Esophagus muscularis mucosa (tissue), 4 donors: ENCODE measurements around the gene IFNA2.

ENCODE experiments used
- EP300 ChIP-seq: sonication (generic); formaldehyde crosslinking; IDR thresholded peaks from one replicate; pipeline ENCODE4 v1.6.1; 2017; ENCODE audit warnings: antibody characterized with exemption
- POLR2A ChIP-seq: fragments of 450-650 bp; IDR thresholded peaks from one replicate; pipeline ENCODE4 v1.6.1; 2017; ENCODE audit warnings: antibody characterized with exemption, moderate library complexity, mild to moderate bottlenecking, low read depth
- TF ChIP-seq, protein P1 (sequence below), 3 experiments: fragments of 200-600 bp in 2 of 3; fragments of 450-650 bp in 1 of 3; sonication (generic) in 2 of 3; IDR thresholded peaks; one replicate each; pipeline ENCODE4 v1.5.1; 2017 to 2019; ENCODE audit warnings: antibody characterized with exemption in 3 of 3, mild to moderate bottlenecking in 2 of 3, moderate library complexity in 1 of 3

DNA sequence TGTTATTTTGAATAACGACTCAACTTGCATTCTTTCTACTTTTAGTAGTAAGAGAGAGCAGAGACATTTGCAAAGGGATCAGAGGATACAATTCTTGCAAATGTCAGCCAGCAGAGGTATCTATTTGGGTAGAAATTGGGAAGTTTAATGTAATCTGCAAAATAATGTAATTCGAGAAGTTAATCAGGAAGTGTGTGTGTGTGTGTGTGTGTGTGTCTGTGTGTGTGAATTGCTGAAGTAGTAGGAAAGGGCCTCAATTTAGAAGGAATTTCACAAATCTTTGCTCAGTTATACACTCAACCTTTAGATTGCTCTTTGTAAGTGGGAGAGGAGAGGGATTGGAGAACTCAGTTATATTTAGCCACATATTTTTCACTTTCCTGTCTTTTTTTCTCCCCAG lies 44.0 kb upstream of the IFNA2 start:
- TF ChIP-seq, protein P1, sequence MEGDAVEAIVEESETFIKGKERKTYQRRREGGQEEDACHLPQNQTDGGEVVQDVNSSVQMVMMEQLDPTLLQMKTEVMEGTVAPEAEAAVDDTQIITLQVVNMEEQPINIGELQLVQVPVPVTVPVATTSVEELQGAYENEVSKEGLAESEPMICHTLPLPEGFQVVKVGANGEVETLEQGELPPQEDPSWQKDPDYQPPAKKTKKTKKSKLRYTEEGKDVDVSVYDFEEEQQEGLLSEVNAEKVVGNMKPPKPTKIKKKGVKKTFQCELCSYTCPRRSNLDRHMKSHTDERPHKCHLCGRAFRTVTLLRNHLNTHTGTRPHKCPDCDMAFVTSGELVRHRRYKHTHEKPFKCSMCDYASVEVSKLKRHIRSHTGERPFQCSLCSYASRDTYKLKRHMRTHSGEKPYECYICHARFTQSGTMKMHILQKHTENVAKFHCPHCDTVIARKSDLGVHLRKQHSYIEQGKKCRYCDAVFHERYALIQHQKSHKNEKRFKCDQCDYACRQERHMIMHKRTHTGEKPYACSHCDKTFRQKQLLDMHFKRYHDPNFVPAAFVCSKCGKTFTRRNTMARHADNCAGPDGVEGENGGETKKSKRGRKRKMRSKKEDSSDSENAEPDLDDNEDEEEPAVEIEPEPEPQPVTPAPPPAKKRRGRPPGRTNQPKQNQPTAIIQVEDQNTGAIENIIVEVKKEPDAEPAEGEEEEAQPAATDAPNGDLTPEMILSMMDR (IDR thresholded peaks at IDR 0.05) = no peak
- TF ChIP-seq EP300 = no peak
- no peak for TF ChIP-seq POLR2A
